CD4-positive, alpha-beta T cell treated with Interleukin-6 at 100 ng/mL for 8 hours (primary cell): ENCODE results near the gene OR2H1.

ENCODE experiments used
- DNase-seq: peaks from one replicate; pipeline ENCODE4 v3.0.0-alpha.2; 2020; ENCODE audit warnings: mixed read lengths, low spot score

OR2H1 gene

GRCh38 chr6:29510746-29511300 is 53.9 kb downstream of the OR2H1 start:
- DNase-seq = no peak
